ENCODE results near the gene PSME4. TPM values are rescaled to one million over a fixed set of nuclear protein-coding genes. Genes with fewer than 3 reads are reported as not detected.

The PSME4 gene
- total and polyA plus RNA-seq, 2 of the 13 experiments (the other 11 are each of a cell fraction or from before 2014, with no cell fraction given): 52.1 to 77.8 TPM

DNA sequence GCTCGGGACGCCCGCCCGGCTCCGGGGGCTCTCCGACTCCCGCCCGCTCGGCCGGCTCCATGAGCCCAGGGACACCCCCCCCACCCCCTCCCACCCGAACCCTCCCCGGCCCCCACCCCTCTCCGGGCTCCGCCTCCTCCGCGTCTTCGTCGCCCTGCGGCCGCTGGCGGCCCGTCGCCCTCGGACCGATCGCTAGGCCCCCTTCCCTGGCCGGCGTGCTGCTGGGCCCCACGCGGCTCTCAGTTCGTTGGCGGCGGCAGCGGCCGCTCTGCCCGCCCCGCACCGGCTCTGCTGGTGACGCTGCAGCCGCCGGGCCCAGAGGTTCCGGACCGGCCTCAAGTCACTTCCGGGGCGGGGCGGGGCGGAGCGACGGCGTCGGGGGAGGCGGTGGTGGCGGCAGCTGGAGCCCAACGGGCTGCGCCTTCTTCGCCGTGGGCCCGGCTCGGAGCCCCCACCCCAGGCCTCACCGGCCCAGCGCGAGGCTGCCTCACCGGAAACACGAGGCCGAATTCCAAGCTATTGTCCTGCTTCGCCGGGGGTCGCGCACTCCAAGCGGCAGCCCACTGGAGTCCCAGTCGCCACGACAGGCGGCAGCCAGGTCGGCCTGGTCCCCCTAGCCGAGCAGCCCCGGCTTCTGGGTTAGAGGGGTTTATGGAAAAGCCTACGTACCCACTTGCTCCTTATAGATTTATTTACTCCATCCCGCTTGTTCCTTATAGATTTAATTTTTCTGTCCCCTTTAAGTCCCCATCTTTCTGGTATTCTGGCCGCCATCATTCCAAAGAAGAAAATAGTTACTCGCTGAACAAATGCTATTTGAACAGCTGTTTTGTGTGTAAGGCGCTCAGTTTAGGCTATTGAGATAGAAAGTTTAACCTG, at the start of gene PSME4 (continued):
- peak; percentile 51; the same call in 1 of the 2 replicates for TF ChIP-seq ZNF816 (CRISPR knock-in tag; IDR thresholded peaks at IDR 0.05; ENCODE audit: borderline replicate concordance)
- TF ChIP-seq FOXA3 (CRISPR knock-in tag; IDR thresholded peaks at IDR 0.05): peak; percentile 46
- no peak for TF ChIP-seq ZNF282 (IDR thresholded peaks at IDR 0.05; ENCODE audit: partially characterized antibody)
- TF ChIP-seq ARHGAP35 (CRISPR knock-in tag; IDR thresholded peaks at IDR 0.05; ENCODE audit: borderline replicate concordance): 0 out of 2 replicates have a peak, but pooled peaks have one; percentile 79
- TF ChIP-seq, protein P1, sequence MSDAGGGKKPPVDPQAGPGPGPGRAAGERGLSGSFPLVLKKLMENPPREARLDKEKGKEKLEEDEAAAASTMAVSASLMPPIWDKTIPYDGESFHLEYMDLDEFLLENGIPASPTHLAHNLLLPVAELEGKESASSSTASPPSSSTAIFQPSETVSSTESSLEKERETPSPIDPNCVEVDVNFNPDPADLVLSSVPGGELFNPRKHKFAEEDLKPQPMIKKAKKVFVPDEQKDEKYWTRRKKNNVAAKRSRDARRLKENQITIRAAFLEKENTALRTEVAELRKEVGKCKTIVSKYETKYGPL (CRISPR knock-in tag; IDR thresholded peaks at IDR 0.05): peak; percentile 33; the same call in 1 of the 2 replicates
- no peak for TF ChIP-seq NONO (IDR thresholded peaks at IDR 0.05)
- TF ChIP-seq NONO (CRISPR knock-in tag; conservative IDR thresholded peaks at IDR 0.05): peak; percentile 89
- TF ChIP-seq PAX8 (CRISPR knock-in tag; IDR thresholded peaks at IDR 0.05; ENCODE audit: borderline replicate concordance): peak; percentile 87
- peak; percentile 79; the same call in 1 of the 2 replicates for TF ChIP-seq TOPORS (CRISPR knock-in tag; IDR thresholded peaks at IDR 0.05)
- TF ChIP-seq, protein P2, sequence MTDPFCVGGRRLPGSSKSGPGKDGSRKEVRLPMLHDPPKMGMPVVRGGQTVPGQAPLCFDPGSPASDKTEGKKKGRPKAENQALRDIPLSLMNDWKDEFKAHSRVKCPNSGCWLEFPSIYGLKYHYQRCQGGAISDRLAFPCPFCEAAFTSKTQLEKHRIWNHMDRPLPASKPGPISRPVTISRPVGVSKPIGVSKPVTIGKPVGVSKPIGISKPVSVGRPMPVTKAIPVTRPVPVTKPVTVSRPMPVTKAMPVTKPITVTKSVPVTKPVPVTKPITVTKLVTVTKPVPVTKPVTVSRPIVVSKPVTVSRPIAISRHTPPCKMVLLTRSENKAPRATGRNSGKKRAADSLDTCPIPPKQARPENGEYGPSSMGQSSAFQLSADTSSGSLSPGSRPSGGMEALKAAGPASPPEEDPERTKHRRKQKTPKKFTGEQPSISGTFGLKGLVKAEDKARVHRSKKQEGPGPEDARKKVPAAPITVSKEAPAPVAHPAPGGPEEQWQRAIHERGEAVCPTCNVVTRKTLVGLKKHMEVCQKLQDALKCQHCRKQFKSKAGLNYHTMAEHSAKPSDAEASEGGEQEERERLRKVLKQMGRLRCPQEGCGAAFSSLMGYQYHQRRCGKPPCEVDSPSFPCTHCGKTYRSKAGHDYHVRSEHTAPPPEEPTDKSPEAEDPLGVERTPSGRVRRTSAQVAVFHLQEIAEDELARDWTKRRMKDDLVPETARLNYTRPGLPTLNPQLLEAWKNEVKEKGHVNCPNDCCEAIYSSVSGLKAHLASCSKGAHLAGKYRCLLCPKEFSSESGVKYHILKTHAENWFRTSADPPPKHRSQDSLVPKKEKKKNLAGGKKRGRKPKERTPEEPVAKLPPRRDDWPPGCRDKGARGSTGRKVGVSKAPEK (CRISPR knock-in tag; IDR thresholded peaks at IDR 0.05; ENCODE audit: borderline replicate concordance): peak; percentile 79; the same call in 1 of the 2 replicates
- peak; percentile 95 for TF ChIP-seq ZNF709 (CRISPR knock-in tag; IDR thresholded peaks at IDR 0.05)
- TF ChIP-seq SP140L (CRISPR knock-in tag; IDR thresholded peaks at IDR 0.05; ENCODE audit: borderline replicate concordance): peak; percentile 63; the same call in 1 of the 2 replicates
- TF ChIP-seq CCDC6 (CRISPR knock-in tag; IDR thresholded peaks at IDR 0.05): peak; percentile 89
- TF ChIP-seq ZNF780A (CRISPR knock-in tag; IDR thresholded peaks at IDR 0.05): no peak; the same call in 1 of the 2 replicates
- TF ChIP-seq NKX3-1 (CRISPR knock-in tag; IDR thresholded peaks at IDR 0.05): peak; percentile 64; the same call in 1 of the 2 replicates
- TF ChIP-seq ZNF12 (CRISPR knock-in tag; IDR thresholded peaks at IDR 0.05): no peak
- 0 out of 2 replicates have a peak, but pooled peaks have one; percentile 36 for TF ChIP-seq SNAPC5 (CRISPR knock-in tag; IDR thresholded peaks at IDR 0.05; ENCODE audit: borderline replicate concordance)
- peak; percentile 17; the same call in 1 of the 2 replicates for TF ChIP-seq E2F5 (CRISPR knock-in tag; conservative IDR thresholded peaks at IDR 0.05)
- no peak for TF ChIP-seq SMARCE1 (IDR thresholded peaks at IDR 0.05; ENCODE audit: borderline replicate concordance)
- no peak; the same call in 1 of the 2 replicates for TF ChIP-seq ONECUT2 (CRISPR knock-in tag; IDR thresholded peaks at IDR 0.05)
- no peak for TF ChIP-seq ZNF841 (CRISPR knock-in tag; IDR thresholded peaks at IDR 0.05; ENCODE audit: borderline replicate concordance)
- TF ChIP-seq ZNF468 (CRISPR knock-in tag; IDR thresholded peaks at IDR 0.05): peak; percentile 86; the same call in 1 of the 2 replicates
- TF ChIP-seq IRF9 (CRISPR knock-in tag; IDR thresholded peaks at IDR 0.05; ENCODE audit: borderline replicate concordance): peak; percentile 36; the same call in 1 of the 2 replicates
- peak; percentile 94 for TF ChIP-seq ARNT2 (CRISPR knock-in tag; IDR thresholded peaks at IDR 0.05; ENCODE audit: low read depth)

Measured in HepG2 (cell line).